ENCODE data around the gene SDHAF3. TPM values are rescaled to one million over a fixed set of nuclear protein-coding genes. Genes with fewer than 3 reads are reported as not detected.

Gene SDHAF3
- total RNA-seq, 1 donor from 2014 or later = 10.0 TPM

GRCh38 chr7:97081521-97082300 is 35.8 kb upstream of the SDHAF3 start:
- Mint-ChIP-seq H3K36me3 (ENCODE audit: unreplicated experiment) (no peaks in the 10 kb centered on the region), H3K4me3 (ENCODE audit: unreplicated experiment) (no peak overlapping the region), H3K27me3 (ENCODE audit: unreplicated experiment) (peaks cover 16% of the 10 kb centered on the region), H3K9me3 (ENCODE audit: unreplicated experiment) (no peaks in the 10 kb centered on the region), H3K27ac (ENCODE audit: unreplicated experiment) (no peak overlapping the region), H3K4me1 (ENCODE audit: unreplicated experiment) (no peaks in the 10 kb centered on the region)
- no peak for DNase-seq (ENCODE audit: extremely low spot score, unreplicated experiment)
- TF ChIP-seq, protein P1, sequence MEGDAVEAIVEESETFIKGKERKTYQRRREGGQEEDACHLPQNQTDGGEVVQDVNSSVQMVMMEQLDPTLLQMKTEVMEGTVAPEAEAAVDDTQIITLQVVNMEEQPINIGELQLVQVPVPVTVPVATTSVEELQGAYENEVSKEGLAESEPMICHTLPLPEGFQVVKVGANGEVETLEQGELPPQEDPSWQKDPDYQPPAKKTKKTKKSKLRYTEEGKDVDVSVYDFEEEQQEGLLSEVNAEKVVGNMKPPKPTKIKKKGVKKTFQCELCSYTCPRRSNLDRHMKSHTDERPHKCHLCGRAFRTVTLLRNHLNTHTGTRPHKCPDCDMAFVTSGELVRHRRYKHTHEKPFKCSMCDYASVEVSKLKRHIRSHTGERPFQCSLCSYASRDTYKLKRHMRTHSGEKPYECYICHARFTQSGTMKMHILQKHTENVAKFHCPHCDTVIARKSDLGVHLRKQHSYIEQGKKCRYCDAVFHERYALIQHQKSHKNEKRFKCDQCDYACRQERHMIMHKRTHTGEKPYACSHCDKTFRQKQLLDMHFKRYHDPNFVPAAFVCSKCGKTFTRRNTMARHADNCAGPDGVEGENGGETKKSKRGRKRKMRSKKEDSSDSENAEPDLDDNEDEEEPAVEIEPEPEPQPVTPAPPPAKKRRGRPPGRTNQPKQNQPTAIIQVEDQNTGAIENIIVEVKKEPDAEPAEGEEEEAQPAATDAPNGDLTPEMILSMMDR (IDR thresholded peaks at IDR 0.05) = no peak

- TF ChIP-seq, protein P1 (IDR thresholded peaks at IDR 0.05) = no peak
- Mint-ChIP-seq H3K27me3 (ENCODE audit: unreplicated experiment) (peaks cover 33% of the 10 kb centered on the region), H3K36me3 (ENCODE audit: unreplicated experiment) (no peaks in the 10 kb centered on the region)
Measured at GRCh38 chr7:97088364-97088763, 29.1 kb upstream of the SDHAF3 start.

GRCh38 chr7:97089771-97090170 is 27.7 kb upstream of the SDHAF3 start:
- Mint-ChIP-seq H3K27me3 (ENCODE audit: unreplicated experiment) (peaks cover 33% of the 10 kb centered on the region), H3K4me1 (ENCODE audit: unreplicated experiment) (no peaks in the 10 kb centered on the region), H3K27ac (ENCODE audit: unreplicated experiment) (no peak overlapping the region), H3K36me3 (ENCODE audit: unreplicated experiment) (no peaks in the 10 kb centered on the region), H3K9me3 (ENCODE audit: unreplicated experiment) (no peaks in the 10 kb centered on the region), H3K4me3 (ENCODE audit: unreplicated experiment) (no peak overlapping the region)
- TF ChIP-seq, protein P1 (IDR thresholded peaks at IDR 0.05) = no peak
- no peak for DNase-seq (ENCODE audit: extremely low spot score, unreplicated experiment)

More at GRCh38 chr7:97088364-97088763, 29.1 kb upstream of the SDHAF3 start:
- DNase-seq (ENCODE audit: extremely low spot score, unreplicated experiment) = no peak
- Mint-ChIP-seq H3K4me1 (ENCODE audit: unreplicated experiment) (no peaks in the 10 kb centered on the region), H3K4me3 (ENCODE audit: unreplicated experiment) (no peak overlapping the region), H3K9me3 (ENCODE audit: unreplicated experiment) (no peaks in the 10 kb centered on the region), H3K27ac (ENCODE audit: unreplicated experiment) (no peak overlapping the region)

GRCh38 chr7:97090761-97091353 is 26.6 kb upstream of the SDHAF3 start:
- Mint-ChIP-seq H3K4me3 (ENCODE audit: unreplicated experiment) (no peak overlapping the region), H3K27me3 (ENCODE audit: unreplicated experiment) (peaks cover 33% of the 10 kb centered on the region), H3K9me3 (ENCODE audit: unreplicated experiment) (no peaks in the 10 kb centered on the region), H3K27ac (ENCODE audit: unreplicated experiment) (no peak overlapping the region), H3K4me1 (ENCODE audit: unreplicated experiment) (no peaks in the 10 kb centered on the region), H3K36me3 (ENCODE audit: unreplicated experiment) (no peaks in the 10 kb centered on the region)
- TF ChIP-seq, protein P1 (IDR thresholded peaks at IDR 0.05) = no peak
- DNase-seq (ENCODE audit: extremely low spot score, unreplicated experiment) = no peak

- Mint-ChIP-seq H3K27ac (ENCODE audit: unreplicated experiment) (no peak overlapping the region), H3K27me3 (ENCODE audit: unreplicated experiment) (peaks cover 25% of the 10 kb centered on the region), H3K36me3 (ENCODE audit: unreplicated experiment) (no peaks in the 10 kb centered on the region), H3K4me1 (ENCODE audit: unreplicated experiment) (no peaks in the 10 kb centered on the region), H3K9me3 (ENCODE audit: unreplicated experiment) (no peaks in the 10 kb centered on the region), H3K4me3 (ENCODE audit: unreplicated experiment) (no peak overlapping the region)
- DNase-seq (ENCODE audit: extremely low spot score, unreplicated experiment) = no peak
- TF ChIP-seq, protein P1 (IDR thresholded peaks at IDR 0.05) = no peak
Measured at GRCh38 chr7:97094284-97094930, 23.1 kb upstream of the SDHAF3 start.
